Duodenal mucosa (tissue), 2 donors: Measurements from ENCODE around the gene WDFY2.

ENCODE experiments used
- H3K27ac ChIP-seq: one replicate; pipeline ENCODE4 v1.7.0; 2013; ENCODE audit warnings: low read depth, low read length
- H3K27me3 ChIP-seq, 2 donors: one replicate each; pipeline ENCODE4 v1.7.0; 2013; ENCODE audit warnings: low read length in 2 of 2, control low read depth in 1 of 2; ENCODE audit not compliant: insufficient read depth in 2 of 2, control insufficient read depth in 1 of 2
- H3K36me3 ChIP-seq, 2 donors: one replicate each; pipeline ENCODE4 v1.7.0; 2013; ENCODE audit warnings: low read length in 2 of 2, control low read depth in 1 of 2; ENCODE audit not compliant: insufficient read depth in 2 of 2, control insufficient read depth in 1 of 2
- H3K4me1 ChIP-seq, 2 donors: one replicate each; pipeline ENCODE4 v1.7.0; 2013; ENCODE audit warnings: low read length in 2 of 2, control low read depth in 1 of 2; ENCODE audit not compliant: insufficient read depth in 2 of 2, control insufficient read depth in 1 of 2
- H3K4me3 ChIP-seq, 2 donors: one replicate each; pipeline ENCODE4 v1.7.0; 2013; ENCODE audit warnings: low read length in 2 of 2, low read depth in 1 of 2
- H3K9ac ChIP-seq, 2 donors: one replicate each; pipeline ENCODE4 v1.7.0; 2013; ENCODE audit warnings: low read length in 2 of 2, low read depth in 1 of 2
- H3K9me3 ChIP-seq, 2 donors: one replicate each; pipeline ENCODE4 v1.7.0; 2013; ENCODE audit warnings: low read length in 2 of 2, control low read depth in 1 of 2; ENCODE audit not compliant: control insufficient read depth in 1 of 2

Gene WDFY2

DNA sequence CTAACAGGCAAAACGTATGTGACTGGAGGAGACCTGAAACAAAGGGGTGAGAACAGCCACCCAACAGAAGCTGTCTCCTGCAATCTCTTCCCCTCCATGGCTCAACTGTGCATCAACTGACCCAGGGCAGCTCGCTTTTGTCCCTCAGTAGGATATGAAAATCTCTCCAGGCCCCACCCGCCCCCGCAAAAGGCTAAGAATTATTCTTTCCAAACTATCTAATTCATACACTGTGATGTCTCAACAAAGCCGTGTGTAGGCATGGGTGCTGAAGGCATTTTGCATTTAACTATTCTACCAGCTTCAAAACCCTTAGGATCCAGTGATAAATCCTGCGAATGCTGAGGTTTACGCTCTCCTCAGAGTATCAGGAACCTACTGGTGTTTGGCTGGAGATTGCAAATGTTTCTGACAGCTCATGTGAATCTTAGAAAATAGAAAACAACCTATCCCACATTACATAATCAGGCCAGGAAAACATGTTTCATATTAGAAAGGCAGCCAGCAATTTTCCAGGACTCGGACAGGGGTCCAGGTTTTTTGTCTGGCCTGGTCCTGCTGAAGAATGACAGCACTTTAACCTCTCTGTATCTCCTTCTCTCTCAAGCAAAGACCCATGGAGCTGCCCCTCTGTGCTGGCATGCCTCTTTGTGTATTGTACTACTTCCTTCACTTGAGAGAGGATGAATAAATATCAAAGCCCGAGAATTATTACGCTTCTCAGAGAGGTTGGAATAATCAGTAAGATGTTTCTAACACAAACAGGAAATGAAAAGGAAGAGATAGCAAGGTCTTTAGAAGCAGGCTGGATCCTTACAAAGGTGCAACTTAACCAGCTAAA, 202.4 kb downstream of the WDFY2 start:
- Histone ChIP-seq H3K4me3 (no peak overlapping the region), H3K27me3 (no peaks in the 10 kb centered on the region), H3K9me3 (no peaks in the 10 kb centered on the region), H3K9ac (no peak overlapping the region), H3K4me1 (peaks cover 30 to 33% of the 10 kb centered on the region in 2 donors), H3K27ac (no peak overlapping the region), H3K36me3 (no peaks in the 10 kb centered on the region)

DNA sequence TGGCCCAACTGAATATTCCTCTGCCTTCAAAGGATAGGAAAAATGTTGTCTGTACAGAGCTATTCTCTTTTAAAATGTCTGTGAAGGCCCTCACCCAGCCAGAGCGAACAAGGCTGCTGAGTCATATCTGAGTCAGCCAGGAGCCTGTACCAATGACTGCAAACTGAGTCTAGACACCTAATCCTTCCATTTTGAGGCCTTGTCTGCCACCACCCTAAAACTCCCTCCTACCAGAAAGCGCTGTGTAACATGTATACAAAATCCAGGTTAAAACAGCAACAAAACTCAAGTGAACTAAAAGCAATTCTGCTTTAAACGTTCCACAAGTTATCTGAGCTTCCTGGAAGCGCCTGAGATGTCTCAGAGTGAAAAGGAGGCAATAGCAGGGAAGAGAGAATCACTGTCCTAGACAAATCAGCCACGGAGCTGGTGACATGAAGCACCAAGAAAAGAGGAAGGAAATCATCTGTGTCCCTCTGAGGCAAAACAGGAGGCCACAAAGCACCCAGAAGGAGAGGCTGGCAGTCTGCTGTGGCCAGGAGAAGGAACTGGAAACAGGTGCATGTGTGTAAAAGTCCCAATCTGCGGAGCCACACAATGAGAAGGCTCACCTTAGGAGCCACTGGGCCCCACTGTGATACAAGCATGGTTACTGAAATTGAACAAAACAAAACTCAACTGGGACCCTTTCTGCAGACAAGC, 209.5 kb downstream of the WDFY2 start:
- H3K9me3 ChIP-seq = no peaks in the 10 kb centered on the region
- no peak overlapping the region for H3K4me3 ChIP-seq
- no peaks in the 10 kb centered on the region for H3K4me1 ChIP-seq
- no peaks in the 10 kb centered on the region for H3K27me3 ChIP-seq
- H3K36me3 ChIP-seq = no peaks in the 10 kb centered on the region
- H3K9ac ChIP-seq = no peak overlapping the region
- H3K27ac ChIP-seq = no peak overlapping the region

DNA sequence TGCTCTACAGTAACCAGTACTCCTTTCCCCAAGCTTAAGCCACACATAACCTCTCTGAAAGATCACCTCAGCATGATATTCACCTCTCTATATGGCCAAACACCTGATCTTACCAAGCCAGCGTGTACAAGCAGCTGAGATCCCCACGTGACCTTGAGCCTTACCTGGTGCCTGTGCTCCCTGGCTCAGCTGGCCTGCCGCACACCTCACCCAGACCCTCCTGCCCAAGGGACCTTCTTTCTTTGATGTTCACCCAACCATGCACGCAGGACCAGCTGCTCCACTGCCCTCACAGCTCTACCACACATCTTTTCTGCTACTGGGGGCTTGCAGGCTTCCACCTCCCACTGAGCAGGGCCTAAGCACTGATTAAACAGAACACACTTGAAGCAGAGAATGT, 210.7 kb downstream of the WDFY2 start:
- no peaks in the 10 kb centered on the region for H3K36me3 ChIP-seq

DNA sequence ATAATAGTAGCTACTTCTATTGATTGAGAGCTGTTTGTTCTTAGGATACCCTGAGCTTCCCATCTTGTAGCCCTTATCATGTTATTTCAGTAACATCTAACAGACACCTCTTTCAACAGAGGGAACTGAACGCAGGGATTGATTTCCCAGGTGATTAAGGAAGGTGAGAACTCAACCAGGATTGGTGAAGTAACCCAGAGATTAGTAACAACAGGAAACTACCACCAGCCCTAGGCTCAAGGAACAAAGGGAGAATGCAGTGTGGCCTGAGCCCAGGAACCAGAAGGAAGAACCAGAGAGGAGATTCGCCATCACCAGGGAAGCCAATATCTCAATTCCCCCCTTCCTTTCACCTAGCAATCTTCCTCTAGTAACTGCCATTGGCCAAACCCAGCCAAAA, 211.2 kb downstream of the WDFY2 start:
- H3K36me3 ChIP-seq = no peaks in the 10 kb centered on the region
- no peaks in the 10 kb centered on the region for H3K27me3 ChIP-seq
- H3K27ac ChIP-seq = no peak overlapping the region
- no peak overlapping the region for H3K9ac ChIP-seq
- no peaks in the 10 kb centered on the region for H3K9me3 ChIP-seq
- no peaks in the 10 kb centered on the region for H3K4me1 ChIP-seq
- H3K4me3 ChIP-seq = no peak overlapping the region

More for the DNA sequence above, 210.7 kb downstream of the WDFY2 start:
- Histone ChIP-seq H3K9me3 (no peaks in the 10 kb centered on the region), H3K4me1 (no peaks in the 10 kb centered on the region), H3K27me3 (no peaks in the 10 kb centered on the region), H3K4me3 (no peak overlapping the region), H3K9ac (no peak overlapping the region), H3K27ac (no peak overlapping the region)

DNA sequence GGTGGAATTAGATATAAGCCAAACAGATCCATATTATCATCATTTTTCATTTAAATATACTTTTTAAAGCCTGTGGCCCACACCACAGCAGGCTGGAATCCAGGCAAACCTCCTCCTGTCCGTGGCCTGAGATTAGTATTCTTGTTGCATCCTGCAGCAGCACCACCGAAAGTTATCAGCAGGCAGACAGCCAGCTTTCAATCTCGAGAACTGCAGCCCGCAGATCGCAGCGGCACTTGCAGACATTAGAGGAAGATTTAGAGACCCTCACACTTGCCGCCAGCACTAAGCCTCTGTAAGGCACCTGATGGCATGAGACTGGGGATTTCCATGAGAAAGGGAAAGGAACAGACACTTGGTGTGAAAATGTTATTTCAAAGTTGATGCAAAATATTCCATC, 212.3 kb downstream of the WDFY2 start:
- H3K9me3 ChIP-seq = no peaks in the 10 kb centered on the region
- H3K4me1 ChIP-seq = peaks cover 2 to 3% of the 10 kb centered on the region in 2 donors
- no peaks in the 10 kb centered on the region for H3K27me3 ChIP-seq
- H3K27ac ChIP-seq = no peak overlapping the region
- no peaks in the 10 kb centered on the region for H3K36me3 ChIP-seq
- no peak overlapping the region for H3K9ac ChIP-seq
- no peak overlapping the region for H3K4me3 ChIP-seq

DNA sequence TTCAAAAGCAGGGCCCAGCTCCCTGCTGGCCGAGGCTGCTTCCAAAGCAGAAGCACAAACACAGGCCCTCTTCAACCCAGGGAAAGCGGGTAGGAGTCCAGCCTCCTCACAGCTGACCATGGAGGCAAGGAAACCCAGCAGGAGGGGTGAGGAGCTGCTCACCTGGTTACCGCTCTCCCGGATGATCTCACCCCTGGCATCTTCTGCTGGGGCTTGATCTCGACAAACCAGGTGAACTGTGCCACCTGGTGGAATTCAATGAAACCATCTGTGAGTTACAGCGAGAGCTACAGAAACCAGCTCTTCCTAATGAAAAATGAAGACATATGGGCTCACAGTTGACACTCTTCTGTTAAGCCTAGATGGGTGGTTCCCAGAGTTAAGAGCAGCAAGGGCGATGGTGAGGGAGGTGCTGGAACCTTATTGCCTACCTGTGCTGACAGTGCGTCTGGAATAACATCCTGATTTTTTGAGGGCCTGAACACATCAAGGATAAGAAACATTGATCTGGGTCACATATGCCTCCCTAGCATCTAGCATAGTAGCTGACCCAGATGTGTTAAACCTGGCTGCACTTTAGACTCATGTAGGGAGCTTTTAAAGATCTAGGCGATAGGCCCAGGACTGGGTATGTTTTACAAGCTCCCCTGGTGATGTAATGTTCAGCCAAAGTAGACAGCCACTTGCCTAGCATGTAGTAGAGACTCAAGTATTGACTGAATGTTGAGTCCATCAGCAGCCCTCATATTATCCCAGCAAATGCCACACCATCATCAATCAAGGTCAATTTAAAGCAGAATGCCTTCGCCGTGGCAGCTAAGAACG, 213.6 kb downstream of the WDFY2 start:
- Histone ChIP-seq H3K4me1 (peaks cover 14 to 16% of the 10 kb centered on the region in 2 donors), H3K4me3 (no peak overlapping the region), H3K9me3 (no peaks in the 10 kb centered on the region)

DNA sequence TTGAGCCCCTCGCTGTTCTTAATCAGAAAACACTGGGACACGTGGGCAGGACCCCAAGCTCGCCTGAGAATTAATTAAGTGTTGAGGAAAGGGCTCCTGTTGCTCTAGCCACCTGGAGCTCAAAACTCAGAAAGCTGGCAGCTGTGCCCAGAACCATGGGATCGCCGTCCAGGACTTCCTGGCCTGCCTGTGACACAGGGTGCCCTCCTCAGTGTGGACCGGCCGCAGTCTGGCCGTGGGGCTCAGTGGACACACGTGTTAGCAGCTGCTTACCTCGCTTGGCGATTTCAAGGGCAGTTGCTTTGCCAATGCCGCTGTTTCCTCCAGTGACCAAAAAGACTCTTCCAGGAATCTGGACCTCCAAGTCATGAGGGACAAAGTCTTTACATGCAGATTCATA, 215.0 kb downstream of the WDFY2 start:
- Histone ChIP-seq H3K4me3 (no peak overlapping the region), H3K9ac (no peak overlapping the region), H3K36me3 (no peaks in the 10 kb centered on the region), H3K27ac (no peak overlapping the region), H3K9me3 (no peaks in the 10 kb centered on the region), H3K27me3 (no peaks in the 10 kb centered on the region), H3K4me1 (peaks cover 20 to 21% of the 10 kb centered on the region in 2 donors)

More for the DNA sequence above, 213.6 kb downstream of the WDFY2 start:
- H3K9ac ChIP-seq = no peak overlapping the region
- no peaks in the 10 kb centered on the region for H3K36me3 ChIP-seq
- H3K27ac ChIP-seq = no peak overlapping the region
- no peaks in the 10 kb centered on the region for H3K27me3 ChIP-seq

DNA sequence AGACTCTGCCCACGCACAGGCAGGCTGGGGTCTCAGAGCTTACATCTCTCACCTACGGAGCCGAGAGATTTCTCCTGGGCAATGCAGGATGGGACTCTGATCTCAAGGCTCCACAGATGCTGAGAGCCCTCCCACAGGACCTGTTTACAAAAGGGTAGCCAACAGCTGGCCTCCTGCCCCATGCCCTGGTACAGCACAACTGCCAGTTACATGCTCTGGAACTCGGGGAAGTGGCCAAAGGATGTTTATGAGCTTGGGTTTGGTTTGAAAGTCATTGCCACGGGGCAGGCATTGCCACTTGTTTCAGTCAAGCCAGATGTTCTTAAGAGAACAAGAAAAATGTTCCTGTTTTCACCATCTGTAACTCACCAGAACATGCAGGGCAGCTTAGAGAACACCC, 216.2 kb downstream of the WDFY2 start:
- no peaks in the 10 kb centered on the region for H3K27me3 ChIP-seq
- no peak overlapping the region for H3K9ac ChIP-seq
- no peak overlapping the region for H3K4me3 ChIP-seq
- peaks cover 30 to 32% of the 10 kb centered on the region in 2 donors for H3K4me1 ChIP-seq
- H3K36me3 ChIP-seq = no peaks in the 10 kb centered on the region
- no peaks in the 10 kb centered on the region for H3K9me3 ChIP-seq
- H3K27ac ChIP-seq = no peak overlapping the region

DNA sequence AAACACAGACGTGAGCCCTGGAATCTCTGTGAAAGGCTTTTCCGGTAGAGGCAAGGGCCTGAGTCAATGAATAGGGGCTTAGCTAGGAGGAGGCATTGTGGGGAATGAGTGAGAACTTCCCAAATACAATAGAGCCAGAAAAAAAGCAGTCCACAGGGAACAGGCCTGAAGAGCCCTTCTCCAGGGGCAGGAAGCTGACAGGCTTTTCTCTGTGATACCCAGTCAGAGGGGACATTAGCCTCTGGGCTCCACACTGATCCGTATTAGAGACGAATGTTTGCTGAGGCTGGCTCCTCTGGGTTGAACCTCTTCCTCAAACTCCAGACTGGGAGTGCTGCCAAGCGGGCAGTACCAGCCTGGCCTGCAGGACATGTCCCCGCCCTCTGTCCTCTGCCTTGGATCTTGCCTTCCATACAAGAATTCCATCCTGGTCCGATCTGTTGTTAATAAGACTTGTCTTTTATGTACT, 217.4 kb downstream of the WDFY2 start:
- Histone ChIP-seq H3K27me3 (no peaks in the 10 kb centered on the region), H3K36me3 (no peaks in the 10 kb centered on the region), H3K9me3 (no peaks in the 10 kb centered on the region), H3K27ac (peak overlapping the region; percentile 99), H3K4me1 (peaks cover 30 to 32% of the 10 kb centered on the region in 2 donors), H3K9ac (peak overlapping the region; percentile 16 to 26), H3K4me3 (no peak overlapping the region)
